ENCODE data around the gene TNS4.

GRCh38 chr17:40475234-40475908 lies 26.1 kb downstream of the TNS4 start:
- TF ChIP-seq CTCF (IDR thresholded peaks at IDR 0.05) (no peak), ZFX (IDR thresholded peaks at IDR 0.05; ENCODE audit: borderline replicate concordance) (no peak)

All from 22Rv1 (cell line).